ENCODE data around the gene LRCH1.

DNA sequence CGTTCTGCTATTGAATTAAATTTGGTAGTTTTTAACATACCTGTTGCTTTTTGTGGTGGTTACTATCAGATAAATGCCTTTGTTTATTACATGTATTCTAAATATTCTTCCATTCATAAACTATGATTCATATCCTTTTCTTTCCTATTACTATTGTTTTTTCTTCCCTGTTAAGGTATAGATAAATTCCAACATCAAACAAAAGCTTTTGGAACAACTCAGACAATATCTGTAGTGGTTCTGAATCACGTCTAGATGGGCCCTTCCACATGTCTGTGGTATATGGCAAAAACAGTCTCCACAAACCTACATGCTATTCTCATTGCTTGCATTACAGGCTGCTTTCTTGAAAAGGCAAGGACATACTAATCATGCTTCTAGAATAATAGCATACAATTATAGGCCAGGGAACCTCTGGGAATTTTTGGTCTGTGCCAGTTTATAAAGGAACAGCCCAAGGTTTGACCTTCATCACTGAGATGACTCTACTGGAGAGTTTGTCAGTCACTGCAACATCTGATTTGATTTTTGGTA lies 6.4 kb downstream of the LRCH1 start:
- TF ChIP-seq, protein P1, sequence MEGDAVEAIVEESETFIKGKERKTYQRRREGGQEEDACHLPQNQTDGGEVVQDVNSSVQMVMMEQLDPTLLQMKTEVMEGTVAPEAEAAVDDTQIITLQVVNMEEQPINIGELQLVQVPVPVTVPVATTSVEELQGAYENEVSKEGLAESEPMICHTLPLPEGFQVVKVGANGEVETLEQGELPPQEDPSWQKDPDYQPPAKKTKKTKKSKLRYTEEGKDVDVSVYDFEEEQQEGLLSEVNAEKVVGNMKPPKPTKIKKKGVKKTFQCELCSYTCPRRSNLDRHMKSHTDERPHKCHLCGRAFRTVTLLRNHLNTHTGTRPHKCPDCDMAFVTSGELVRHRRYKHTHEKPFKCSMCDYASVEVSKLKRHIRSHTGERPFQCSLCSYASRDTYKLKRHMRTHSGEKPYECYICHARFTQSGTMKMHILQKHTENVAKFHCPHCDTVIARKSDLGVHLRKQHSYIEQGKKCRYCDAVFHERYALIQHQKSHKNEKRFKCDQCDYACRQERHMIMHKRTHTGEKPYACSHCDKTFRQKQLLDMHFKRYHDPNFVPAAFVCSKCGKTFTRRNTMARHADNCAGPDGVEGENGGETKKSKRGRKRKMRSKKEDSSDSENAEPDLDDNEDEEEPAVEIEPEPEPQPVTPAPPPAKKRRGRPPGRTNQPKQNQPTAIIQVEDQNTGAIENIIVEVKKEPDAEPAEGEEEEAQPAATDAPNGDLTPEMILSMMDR (IDR thresholded peaks at IDR 0.05; ENCODE audit: insufficient read depth, low read length): no peak
- no peak for TF ChIP-seq POLR2AphosphoS5 (IDR thresholded peaks at IDR 0.05; ENCODE audit: low read depth)
- TF ChIP-seq REST (IDR thresholded peaks at IDR 0.05; ENCODE audit: insufficient replicate concordance, low read depth): no peak
- TF ChIP-seq GABPA (IDR thresholded peaks at IDR 0.05; ENCODE audit: low read depth): no peak
- no peak for TF ChIP-seq SPI1 (IDR thresholded peaks at IDR 0.05; ENCODE audit: borderline replicate concordance, low read depth)

Data from HL-60 (cell line).